GM19467 (cell line): ENCODE measurements around the gene PTPRT.

Source experiments
- ATAC-seq: cut with Tn5 transposase; IDR thresholded peaks from one replicate; pipeline ENCODE4 v1.9.1; 2021; ENCODE audit warnings: mild to moderate bottlenecking, moderate library complexity; ENCODE audit not compliant: unreplicated experiment

The PTPRT gene

GRCh38 chr20:42093542-42094440 lies 1095.9 kb downstream of the PTPRT start:
- ATAC-seq, result no peak

GRCh38 chr20:42093041-42093440 lies 1096.7 kb downstream of the PTPRT start:
- ATAC-seq, result no peak

GRCh38 chr20:42085366-42085765 lies 1104.3 kb downstream of the PTPRT start:
- ATAC-seq, result no peak

- ATAC-seq, result no peak
Observed at GRCh38 chr20:42083280-42083679, 1106.4 kb downstream of the PTPRT start.

GRCh38 chr20:42082611-42083010 lies 1107.1 kb downstream of the PTPRT start:
- ATAC-seq, result no peak

- no peak for ATAC-seq
Observed at GRCh38 chr20:42080956-42081355, 1108.8 kb downstream of the PTPRT start.

GRCh38 chr20:42074944-42075343 lies 1114.8 kb downstream of the PTPRT start:
- ATAC-seq, result no peak

- no peak for ATAC-seq
Observed at GRCh38 chr20:42067596-42067995, 1122.1 kb downstream of the PTPRT start.

- ATAC-seq, result no peak
Observed at GRCh38 chr20:42067174-42067573, 1122.5 kb downstream of the PTPRT start.

- no peak for ATAC-seq
Observed at GRCh38 chr20:42063141-42063540, 1126.6 kb downstream of the PTPRT start.

GRCh38 chr20:42053350-42053749 lies 1136.4 kb downstream of the PTPRT start:
- ATAC-seq, result no peak

- no peak for ATAC-seq
Observed at GRCh38 chr20:42051921-42052320, 1137.8 kb downstream of the PTPRT start.

- no peak for ATAC-seq
Observed at GRCh38 chr20:42046371-42047085, 1143.2 kb downstream of the PTPRT start.

- ATAC-seq, result no peak
Observed at GRCh38 chr20:42043921-42044320, 1145.8 kb downstream of the PTPRT start.

- ATAC-seq, result no peak
Observed at GRCh38 chr20:42041000-42041565, 1148.6 kb downstream of the PTPRT start.

- no peak for ATAC-seq
Observed at GRCh38 chr20:42027746-42028268, 1161.9 kb downstream of the PTPRT start.

- ATAC-seq, result no peak
Observed at GRCh38 chr20:42026599-42026998, 1163.1 kb downstream of the PTPRT start.

GRCh38 chr20:42024653-42025052 lies 1165.1 kb downstream of the PTPRT start:
- no peak for ATAC-seq
